ENCODE data around the gene CCDC30.
A peak's percentile ranks its signal among the peaks of the same experiment; 100 is the strongest.

The CCDC30 gene

DNA sequence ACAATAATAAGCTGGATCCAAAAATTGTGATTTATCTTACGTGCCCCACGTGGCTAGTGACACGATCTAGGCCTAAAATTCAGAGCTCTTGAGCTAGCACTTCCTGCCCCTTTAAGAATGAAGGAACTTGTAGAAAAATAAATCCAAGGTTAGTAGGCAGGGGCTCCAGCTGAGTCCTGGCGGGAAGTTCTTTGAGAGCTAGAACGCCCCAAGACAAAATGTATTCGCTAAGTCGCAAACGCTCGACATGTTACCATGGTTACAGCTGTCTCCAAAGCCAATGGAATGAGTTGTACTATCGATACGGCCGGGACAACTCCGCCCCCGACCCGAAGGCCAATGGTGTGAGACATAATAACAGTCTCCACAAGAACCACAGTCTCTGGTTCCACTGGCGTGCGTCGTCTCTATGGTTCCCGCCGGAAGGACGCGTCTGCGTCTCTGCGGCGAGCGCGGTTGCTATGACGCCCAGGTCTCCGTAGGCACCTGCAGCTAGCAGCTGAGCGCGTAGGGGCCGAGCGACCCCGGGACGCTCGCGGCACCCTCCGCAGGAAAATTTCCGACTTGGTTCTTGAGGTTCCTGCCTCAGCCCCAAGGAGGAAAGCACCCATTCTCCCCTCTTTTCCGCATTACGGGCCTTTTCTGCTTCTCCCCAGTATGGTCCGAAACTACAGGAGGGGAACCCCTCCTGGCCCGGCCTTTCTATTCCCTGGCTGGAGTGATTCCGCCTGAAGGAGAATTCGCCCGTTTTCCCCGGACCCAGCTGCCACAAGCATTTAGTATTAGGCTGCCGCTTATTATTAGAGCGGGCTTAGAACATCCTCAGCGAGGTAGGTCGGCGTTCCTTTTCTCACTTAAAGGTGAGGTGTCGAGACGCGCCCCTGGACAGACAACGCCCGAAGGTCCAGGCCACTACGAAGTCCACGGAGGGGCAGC lies at the start of gene CCDC30:
Gene CCDC30 (plus strand): TSS at position 459 of the 936 bp plus-strand sequence. CDS start 17,266 bp downstream, outside the sequence.
- peak; percentile 90 to 95 for DNase-seq (ENCODE audit: low read depth in 2 of 2)

- DNase-seq (ENCODE audit: low read depth in 2 of 2): no peak
Measured at GRCh38 chr1:42414551-42415496, 48.3 kb upstream of the CCDC30 start.

DNA sequence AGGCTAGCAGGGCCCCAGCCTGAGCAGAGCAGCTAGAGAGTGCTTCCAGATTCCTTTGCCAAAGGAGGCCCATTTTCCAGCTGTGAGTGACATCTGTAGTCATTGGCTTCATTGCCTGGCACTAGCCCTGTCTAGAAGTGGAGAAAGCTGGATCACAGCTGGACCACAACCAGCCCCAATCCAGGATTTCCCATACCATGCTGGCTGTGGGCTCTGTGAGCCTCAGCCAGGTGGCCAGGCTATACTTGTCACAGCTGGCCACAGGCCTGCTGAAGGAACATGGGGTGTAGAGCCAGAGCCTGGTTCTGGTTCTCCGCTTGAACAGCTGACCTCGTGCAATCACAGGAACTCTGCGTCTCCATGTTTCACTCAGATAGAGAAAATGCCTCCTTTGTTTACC lies 45.9 kb upstream of the CCDC30 start:
- DNase-seq (ENCODE audit: low read depth in 2 of 2): no peak

DNA sequence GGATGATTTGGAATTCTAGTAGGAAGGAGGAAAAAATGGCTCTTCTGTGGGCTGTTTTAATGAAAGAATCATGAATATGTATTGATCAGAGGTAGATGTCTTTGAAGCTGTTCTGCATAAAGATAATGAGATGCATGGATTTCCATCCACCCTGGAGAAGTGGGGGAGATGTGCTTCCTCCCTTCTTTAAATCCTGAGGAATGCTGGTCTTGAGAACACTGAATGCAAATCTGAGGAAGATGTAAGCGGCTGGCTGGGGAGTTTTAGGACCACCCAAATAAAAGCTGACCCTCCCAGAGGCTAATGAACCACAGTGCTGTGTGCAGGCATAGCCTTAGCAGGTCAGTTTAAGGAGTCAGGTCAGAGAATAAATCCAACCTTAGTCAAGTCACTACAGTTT lies 44.6 kb upstream of the CCDC30 start:
- DNase-seq (ENCODE audit: low read depth in 2 of 2): no peak

- no peak for DNase-seq (ENCODE audit: low read depth in 2 of 2)
Measured at GRCh38 chr1:42419126-42419821, 43.8 kb upstream of the CCDC30 start.

DNA sequence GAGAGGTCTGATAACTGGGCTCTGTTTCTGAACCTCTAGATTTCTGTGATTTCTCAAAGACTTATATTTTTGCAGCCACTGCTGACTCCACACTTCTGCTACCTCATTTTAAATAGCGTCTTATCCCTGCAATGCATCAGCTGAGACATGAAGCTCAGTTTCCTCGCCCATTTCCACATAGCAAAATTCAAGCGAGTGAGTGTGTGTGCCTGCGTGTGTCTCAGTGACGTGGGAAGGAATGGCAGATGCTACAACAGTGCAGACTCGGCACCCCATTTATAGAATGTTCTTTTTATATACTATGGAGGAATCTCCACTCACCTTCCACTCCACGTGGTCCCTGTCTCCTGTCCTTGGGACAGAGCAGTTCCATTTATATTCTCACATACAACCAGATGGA lies 43.0 kb upstream of the CCDC30 start:
- DNase-seq (ENCODE audit: low read depth in 2 of 2): no peak

GRCh38 chr1:42420911-42421585 lies 42.0 kb upstream of the CCDC30 start:
- DNase-seq (ENCODE audit: low read depth in 2 of 2): no peak

- DNase-seq (ENCODE audit: low read depth in 2 of 2): no peak
Measured at GRCh38 chr1:42422737-42423136, 40.3 kb upstream of the CCDC30 start.

GRCh38 chr1:42423681-42424080 lies 39.4 kb upstream of the CCDC30 start:
- DNase-seq (ENCODE audit: low read depth in 2 of 2): no peak

DNA sequence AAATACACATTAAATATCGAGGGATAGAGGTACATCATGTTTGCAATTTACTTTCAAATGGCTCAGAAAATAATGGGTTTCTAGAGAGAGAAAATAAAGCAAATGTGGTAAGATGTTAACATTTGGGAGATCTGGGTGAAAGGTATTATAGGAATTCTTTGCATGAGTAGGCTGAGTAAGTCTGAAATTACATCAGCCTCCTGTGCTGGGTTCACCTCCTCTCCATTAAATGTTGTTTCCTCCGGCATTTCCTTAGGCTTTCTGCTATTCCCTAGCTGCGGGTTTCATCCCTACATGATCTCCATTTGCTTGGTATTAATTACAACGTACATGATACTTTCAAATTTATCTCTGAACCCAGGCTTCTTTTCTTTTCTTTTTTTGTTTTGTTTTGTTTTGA lies 38.9 kb upstream of the CCDC30 start:
- DNase-seq (ENCODE audit: low read depth in 2 of 2): no peak

- no peak for DNase-seq (ENCODE audit: low read depth in 2 of 2)
Measured at GRCh38 chr1:42427240-42427639, 35.8 kb upstream of the CCDC30 start.

DNA sequence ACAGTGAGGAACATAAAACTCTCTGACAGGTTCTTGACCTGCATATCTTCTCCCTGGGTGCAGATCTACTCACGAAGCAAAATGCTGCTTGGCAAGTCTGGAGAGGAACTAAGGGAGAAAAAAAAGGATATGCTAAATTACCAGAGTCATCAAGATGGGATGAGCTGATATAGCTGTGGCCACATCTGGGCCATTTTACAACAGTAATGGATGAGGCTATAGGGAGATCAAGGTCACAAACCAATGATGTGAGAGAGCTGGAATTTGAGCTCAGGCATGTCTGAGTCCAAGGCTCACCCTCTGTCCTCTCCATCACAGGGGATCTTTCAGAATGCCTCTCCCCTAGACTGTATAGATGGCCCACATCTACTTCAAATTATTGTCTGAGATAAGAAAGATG lies 33.5 kb upstream of the CCDC30 start:
- DNase-seq (ENCODE audit: low read depth in 2 of 2): no peak

- DNase-seq (ENCODE audit: low read depth in 2 of 2): no peak
Measured at GRCh38 chr1:42430286-42431135, 32.6 kb upstream of the CCDC30 start.

DNA sequence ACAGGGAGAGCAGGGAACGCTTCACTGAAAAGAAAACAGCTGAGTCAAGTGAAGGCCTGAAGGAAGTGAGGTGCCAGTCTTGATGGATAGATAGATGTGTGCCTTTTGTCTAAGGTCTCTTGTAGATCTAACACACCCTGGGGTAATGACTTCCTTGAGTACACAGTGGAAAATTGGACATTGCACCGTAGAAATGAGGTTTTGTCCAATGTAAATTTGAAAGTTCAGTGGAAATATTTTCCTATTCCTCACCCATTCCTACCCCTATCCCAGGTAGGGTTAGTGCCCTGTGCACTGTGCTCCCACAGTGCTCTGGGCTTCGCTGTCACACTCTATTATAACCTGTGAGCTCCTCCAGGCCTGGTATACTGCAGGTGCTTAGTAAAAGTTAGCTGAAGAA lies 31.6 kb upstream of the CCDC30 start:
- DNase-seq (ENCODE audit: low read depth in 2 of 2): no peak

- no peak for DNase-seq (ENCODE audit: low read depth in 2 of 2)
Measured at GRCh38 chr1:42432714-42433113, 30.4 kb upstream of the CCDC30 start.

- no peak for DNase-seq (ENCODE audit: low read depth in 2 of 2)
Measured at GRCh38 chr1:42433369-42433768, 29.7 kb upstream of the CCDC30 start.

DNA sequence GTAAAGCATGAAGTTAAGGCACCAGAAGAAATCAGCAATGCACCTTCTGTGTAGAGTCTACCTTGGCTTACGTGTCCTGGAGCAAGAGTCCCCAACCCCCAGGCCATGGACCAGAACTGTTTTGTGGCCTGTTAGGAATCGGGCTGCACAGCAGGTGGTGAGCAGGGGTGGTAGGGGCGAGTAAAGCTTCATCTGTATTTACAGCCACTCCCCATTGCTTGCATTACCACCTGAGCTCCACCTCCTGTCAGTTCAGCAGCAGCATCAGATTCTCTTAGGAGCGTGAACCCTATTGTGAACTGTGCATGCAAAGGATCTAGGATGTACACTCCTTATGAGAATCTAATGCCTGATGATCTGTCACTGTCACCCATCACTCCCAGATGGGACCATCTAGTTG lies 28.7 kb upstream of the CCDC30 start:
- no peak for DNase-seq (ENCODE audit: low read depth in 2 of 2)

- no peak for DNase-seq (ENCODE audit: low read depth in 2 of 2)
Measured at GRCh38 chr1:42439940-42440339, 23.1 kb upstream of the CCDC30 start.

- DNase-seq (ENCODE audit: low read depth in 2 of 2): no peak
Measured at GRCh38 chr1:42442662-42443061, 20.4 kb upstream of the CCDC30 start.

DNA sequence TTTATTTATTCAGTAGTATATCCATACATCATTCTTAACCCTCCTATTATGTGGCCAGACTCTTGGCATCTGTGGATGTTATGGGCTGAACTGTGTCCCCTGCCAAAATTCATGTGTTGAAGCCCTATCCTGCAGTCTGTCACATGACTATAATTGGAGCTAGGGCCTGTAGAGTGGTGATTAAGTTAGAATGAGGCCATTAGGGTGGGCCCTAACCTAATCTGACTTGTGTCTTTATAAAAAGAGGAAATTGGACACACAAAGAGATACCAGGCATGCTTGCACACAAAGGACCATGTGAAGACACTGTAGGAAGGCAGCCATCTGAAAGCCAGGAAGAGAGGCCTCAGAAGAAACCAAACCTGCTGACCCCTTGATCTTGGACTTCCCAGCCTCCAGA lies 13.8 kb upstream of the CCDC30 start:
- no peak for DNase-seq (ENCODE audit: low read depth in 2 of 2)
